ENCODE measurements around the gene CYB561D1.

DNA sequence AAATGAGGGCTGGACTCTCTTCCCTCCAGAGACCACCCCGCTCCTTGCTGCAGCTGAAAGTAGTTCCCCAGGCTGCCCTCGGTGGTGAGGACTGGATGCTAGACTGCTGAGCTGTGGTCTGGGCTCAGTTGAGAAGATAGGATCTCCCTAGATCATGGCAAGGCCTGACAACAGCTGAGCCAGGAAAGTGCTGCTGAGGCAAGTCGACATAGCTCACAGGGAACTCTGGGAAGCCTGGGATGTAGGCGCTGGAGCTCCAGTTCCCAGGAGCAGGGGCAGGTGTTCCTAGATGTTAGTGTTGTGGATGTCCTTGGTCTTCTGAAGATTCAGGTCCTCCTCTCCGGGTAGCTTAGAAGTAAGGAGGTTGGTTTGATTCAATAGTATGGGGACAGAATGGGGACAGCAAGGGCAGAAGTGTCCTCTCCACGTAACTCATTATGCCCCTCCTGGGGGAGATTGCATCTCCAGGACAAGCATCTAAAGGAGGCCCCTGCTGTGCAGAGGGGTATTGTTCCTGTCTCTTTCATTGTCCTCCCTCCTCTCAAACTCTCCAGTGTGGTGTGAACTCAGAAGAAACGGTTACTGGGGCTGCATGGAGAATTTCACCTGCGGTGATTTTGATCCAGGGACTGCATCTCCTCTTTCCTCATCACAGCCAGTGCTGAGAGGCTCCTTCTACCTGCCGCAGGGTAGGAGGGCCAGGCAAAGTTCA, 3.7 kb downstream of the CYB561D1 start:
- TF ChIP-seq EZH2 (IDR thresholded peaks at IDR 0.05), result no peak
- no peak for TF ChIP-seq POLR2AphosphoS5 (IDR thresholded peaks at IDR 0.05; ENCODE audit: borderline replicate concordance, low read depth, low read length)
- no peak for TF ChIP-seq FOXP2 (optimal IDR thresholded peaks at IDR 0.05; ENCODE audit: control extremely low read depth, extremely low read length, insufficient read depth)

Measured in SK-N-MC (cell line).